ENCODE measurements around the gene PITHD1.

Gene PITHD1

GRCh38 chr1:23776217-23776616, 2.0 kb upstream of the PITHD1 start:
- H3K27ac ChIP-seq, result no peak overlapping the region
- TF ChIP-seq CTCF (conservative IDR thresholded peaks at IDR 0.05), result no peak
- TF ChIP-seq ZFX (IDR thresholded peaks at IDR 0.05), result no peak

GRCh38 chr1:23779826-23780371, 1.7 kb downstream of the PITHD1 start:
- TF ChIP-seq CTCF (conservative IDR thresholded peaks at IDR 0.05) (no peak), ZFX (IDR thresholded peaks at IDR 0.05) (no peak)
- H3K27ac ChIP-seq, result no peak overlapping the region

GRCh38 chr1:23783141-23783540, 4.9 kb downstream of the PITHD1 start:
- H3K27ac ChIP-seq, result peak overlapping the region; percentile 28; the same call in 1 of the 2 replicates

GRCh38 chr1:23784846-23785245, 6.6 kb downstream of the PITHD1 start:
- TF ChIP-seq CTCF (conservative IDR thresholded peaks at IDR 0.05) (no peak), ZFX (IDR thresholded peaks at IDR 0.05) (no peak)
- peak overlapping the region; percentile 90 for H3K27ac ChIP-seq

GRCh38 chr1:23787701-23788100, 9.5 kb downstream of the PITHD1 start:
- no peak for TF ChIP-seq CTCF (conservative IDR thresholded peaks at IDR 0.05)
- TF ChIP-seq ZFX (IDR thresholded peaks at IDR 0.05), result no peak
- H3K27ac ChIP-seq, result no peak overlapping the region

- TF ChIP-seq ZFX (IDR thresholded peaks at IDR 0.05) (no peak), CTCF (conservative IDR thresholded peaks at IDR 0.05) (no peak)
- no peak overlapping the region for H3K27ac ChIP-seq
Observed at GRCh38 chr1:23788695-23789094, 10.5 kb downstream of the PITHD1 start.

- no peak for TF ChIP-seq CTCF (conservative IDR thresholded peaks at IDR 0.05)
- no peak for TF ChIP-seq ZFX (IDR thresholded peaks at IDR 0.05)
- H3K27ac ChIP-seq, result peak within 1 kb of the TSS; percentile 81
Observed at GRCh38 chr1:23790696-23791515, 12.7 kb downstream of the PITHD1 start, which contains the start of gene LYPLA2. TSS of gene LYPLA2 (plus strand) at chr1:23791145. CDS start at chr1:23792683, 1,538 bp downstream.
